NOMO-1 treated with dmso at 0.1 percent for 144 hours (cell line): ENCODE results near the gene TNP1.

ENCODE experiments used
- DNase-seq: peaks from one replicate; lab custom pipeline; 2025; ENCODE audit not compliant: unreplicated experiment; lab: John Stamatoyannopoulos, UW

Gene TNP1

DNA sequence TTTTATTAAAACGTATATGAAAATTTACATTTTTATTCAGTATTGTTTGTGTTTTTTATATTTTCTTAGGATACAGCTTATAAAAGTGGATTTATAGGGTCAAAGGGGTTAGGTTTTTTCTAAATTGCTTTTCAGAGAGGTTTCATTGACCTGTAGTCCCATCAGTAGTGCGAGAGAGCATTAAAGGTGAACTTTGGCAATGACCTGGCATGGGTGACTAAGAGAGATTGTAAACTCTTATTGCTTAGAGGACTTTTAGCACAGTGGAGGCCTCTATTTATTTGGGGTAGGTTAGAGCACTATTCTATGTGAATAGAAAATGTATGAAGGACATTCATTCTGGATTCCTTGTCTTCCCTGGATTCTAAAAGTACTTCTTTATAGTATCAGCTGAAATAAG lies 16.0 kb upstream of the TNP1 start:
- no peak for DNase-seq

GRCh38 chr2:216873573-216873972 lies 13.7 kb upstream of the TNP1 start:
- DNase-seq = peak; percentile 2

- DNase-seq = no peak
Observed at GRCh38 chr2:216872624-216873023, 12.8 kb upstream of the TNP1 start.

DNA sequence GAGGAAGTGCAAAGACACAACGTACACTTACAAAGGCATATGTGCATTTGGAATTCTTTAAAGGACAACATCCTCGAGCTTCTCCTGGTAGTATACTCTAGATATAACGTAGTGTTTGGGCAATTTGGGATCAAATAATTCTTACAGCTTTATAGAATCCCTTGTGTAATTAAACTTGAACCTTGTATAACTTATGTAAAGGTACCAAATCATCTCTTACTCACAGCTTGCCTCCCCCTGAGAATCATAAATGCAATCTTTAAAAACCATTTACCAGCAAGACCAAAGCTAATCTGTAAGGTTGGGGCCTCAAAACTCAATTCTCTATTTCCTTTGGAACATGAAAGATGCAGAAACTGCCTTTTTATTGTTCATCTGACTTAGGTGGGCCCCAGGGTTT lies 12.2 kb upstream of the TNP1 start:
- DNase-seq = no peak

GRCh38 chr2:216871333-216871934 lies 11.6 kb upstream of the TNP1 start:
- no peak for DNase-seq

DNA sequence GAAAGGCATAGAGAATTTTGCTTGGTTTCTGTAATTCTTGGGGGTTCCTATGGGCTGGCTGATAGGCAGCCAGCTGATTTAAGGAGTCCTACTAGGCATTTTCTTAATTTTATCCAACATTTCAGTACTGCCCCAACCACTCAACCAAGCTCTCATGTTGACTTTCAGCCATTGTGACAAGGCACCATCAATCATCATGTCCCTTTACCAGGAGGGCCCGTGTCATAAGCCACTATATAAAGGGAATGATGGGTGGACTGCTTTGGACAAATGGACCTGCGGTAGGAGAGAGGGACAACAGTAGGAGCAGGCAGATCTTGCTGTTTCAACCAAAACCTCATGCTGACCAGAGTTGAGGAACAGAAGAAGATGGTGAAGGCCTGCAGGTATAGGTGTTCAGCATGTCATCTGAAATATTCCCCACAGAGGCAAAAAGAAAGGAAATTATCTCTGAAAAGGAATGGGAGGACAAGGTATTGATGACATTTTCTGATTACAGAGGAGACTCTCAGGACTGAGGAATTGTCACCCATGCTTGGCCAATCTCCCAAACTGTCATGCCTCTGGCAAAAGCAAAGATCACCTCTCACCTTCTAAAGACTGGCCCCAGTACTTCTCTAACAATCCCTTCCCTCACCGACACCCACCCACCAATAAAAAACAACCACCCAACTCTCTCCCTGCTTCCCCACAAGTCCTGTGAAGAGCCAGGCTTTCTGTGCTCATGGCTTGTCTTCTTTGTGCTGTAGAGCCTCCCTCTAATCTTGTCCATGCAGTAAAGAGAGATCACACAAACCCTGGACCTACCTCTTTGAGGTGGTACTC lies 10.9 kb upstream of the TNP1 start:
- DNase-seq = no peak

- no peak for DNase-seq
Observed at GRCh38 chr2:216866515-216867095, 6.7 kb upstream of the TNP1 start.

DNA sequence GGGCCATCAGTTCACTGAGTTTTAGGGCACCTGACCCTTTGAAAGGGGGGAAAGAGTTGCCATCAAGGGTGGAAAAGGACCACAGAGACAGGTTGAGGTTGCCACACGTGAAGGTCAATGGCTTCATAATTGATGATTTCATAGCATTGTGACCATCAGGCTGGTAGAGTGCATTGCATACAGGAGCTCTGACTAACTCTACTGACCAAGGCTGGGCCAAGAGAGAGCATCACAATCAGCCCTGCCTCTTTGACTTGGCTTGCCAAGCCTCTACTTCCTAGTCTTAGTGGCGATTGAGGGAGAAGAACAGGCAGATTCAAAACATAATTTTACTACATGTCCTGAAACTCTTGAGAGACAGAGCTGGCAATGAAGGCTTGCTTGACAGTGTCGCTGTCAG lies 5.8 kb upstream of the TNP1 start:
- no peak for DNase-seq

GRCh38 chr2:216863946-216864345 lies 4.1 kb upstream of the TNP1 start:
- no peak for DNase-seq

DNA sequence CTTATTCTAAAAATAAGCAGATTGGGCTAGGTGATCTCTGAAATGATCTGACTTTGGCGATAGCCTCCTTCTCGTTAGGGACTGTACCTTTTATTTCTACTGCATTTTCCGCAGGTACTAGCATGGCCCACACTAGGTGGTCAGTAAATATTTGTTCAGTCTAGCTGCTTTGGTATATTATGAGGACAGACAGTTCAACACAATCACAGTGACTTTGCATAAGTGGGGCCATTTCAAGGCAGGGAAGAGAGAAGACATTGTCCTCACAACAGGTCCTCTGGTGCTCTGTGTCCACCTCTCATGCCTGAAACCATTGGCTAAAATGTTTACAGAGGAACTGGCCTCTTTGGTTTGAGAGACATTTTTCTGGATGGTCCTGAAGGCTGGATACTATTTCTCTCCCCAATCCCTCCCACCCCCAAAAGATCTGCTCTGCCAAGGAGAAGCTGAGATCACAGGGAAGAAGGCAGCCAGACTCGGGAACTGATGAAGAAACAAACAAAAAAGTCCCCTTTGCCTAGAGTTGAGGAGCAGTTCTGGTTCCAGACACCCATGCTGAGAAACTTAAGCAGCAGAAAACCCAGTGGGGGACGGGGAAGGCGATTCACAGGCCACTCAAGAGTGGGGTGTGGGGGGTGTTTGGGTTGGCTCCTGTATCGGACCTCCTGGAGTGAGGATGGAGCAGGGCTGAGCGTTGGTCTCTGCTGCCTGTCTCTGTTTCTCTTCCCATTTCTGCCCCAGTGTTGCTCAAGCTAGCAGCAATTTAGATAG lies 2.9 kb upstream of the TNP1 start:
- DNase-seq = no peak

GRCh38 chr2:216860426-216861137 lies 718 bp upstream of the TNP1 start:
- DNase-seq = no peak

GRCh38 chr2:216858312-216858711 lies 1.6 kb downstream of the TNP1 start:
- no peak for DNase-seq

- no peak for DNase-seq
Observed at GRCh38 chr2:216857131-216857550, 2.7 kb downstream of the TNP1 start.

DNA sequence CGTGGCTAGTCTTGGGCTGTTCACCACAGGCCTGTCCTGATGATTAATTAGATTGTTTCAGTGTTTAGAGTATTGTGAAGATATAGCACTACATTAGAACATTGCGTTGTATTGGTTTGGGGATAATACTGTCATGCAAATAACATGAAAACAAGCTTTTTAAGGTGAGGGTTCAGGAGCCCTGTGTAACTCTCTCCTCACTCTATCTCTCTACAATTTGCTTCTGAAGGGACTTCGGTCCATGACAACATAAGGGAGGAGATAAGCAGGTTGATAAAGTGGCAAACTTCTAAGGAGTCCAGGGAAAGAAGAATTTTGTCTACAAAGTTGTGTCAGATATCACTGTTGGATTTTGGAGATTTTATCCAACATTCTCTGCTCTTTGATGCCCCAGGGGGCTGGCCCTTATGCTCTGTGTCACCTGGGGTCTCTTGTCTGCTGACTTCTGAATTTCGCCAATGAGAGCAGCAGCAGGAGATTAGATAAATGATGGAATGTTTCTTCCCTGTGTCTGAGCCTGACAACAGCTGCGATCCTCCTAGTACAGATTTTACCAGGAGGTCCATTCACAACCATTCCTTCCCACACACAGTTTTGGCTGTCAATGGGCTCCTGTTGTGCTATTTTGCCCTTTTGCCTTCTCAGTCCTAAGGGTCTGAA lies 3.3 kb downstream of the TNP1 start:
- DNase-seq = no peak

- no peak for DNase-seq
Observed at GRCh38 chr2:216855605-216856004, 4.3 kb downstream of the TNP1 start.

DNA sequence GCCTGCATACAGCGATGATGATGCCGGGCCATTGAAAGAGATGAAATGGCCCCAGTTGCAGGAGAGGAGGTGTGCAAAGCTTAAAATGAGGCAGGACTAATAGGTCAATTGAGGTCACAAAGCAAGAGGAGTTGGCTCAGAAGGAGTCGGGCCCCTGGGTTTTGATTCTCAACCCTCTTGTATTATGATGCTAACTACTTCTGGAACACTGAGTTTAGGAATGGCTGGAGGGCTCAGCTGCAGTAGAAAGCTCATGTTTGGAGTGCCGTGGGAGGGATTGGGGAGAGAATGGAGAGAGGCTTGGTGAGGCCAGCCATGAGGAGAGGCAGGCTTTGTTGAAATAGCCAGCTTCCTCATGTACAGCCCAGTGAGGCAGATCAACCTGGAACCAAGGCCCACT lies 4.8 kb downstream of the TNP1 start:
- no peak for DNase-seq

DNA sequence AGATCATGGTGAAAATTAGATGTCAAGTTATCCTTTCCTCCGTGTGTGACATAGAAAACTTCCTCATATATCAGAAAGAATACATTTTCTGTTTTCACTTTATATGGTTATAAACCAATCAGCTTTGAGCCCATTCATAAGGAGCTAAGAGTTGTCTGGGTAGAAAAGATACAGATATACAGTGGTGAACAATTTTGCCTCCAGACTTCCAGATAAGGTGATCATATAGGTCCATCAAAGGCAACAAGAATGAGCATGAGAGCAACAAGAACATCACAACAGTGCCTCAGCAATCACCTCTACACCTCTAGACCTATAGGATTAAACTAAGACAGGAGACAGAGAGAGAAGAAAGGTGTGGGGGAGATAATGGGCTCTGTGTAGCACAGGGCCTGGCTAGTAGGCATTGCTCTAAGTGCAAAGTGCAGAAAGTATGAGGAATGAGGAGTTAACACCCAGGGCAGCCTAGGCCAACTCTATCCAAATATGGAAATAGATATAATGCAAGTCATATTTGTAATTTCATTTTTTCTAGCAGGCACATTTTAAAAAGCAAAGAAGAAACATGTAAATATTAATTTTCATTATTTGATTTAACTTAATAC lies 8.3 kb downstream of the TNP1 start:
- DNase-seq = no peak

DNA sequence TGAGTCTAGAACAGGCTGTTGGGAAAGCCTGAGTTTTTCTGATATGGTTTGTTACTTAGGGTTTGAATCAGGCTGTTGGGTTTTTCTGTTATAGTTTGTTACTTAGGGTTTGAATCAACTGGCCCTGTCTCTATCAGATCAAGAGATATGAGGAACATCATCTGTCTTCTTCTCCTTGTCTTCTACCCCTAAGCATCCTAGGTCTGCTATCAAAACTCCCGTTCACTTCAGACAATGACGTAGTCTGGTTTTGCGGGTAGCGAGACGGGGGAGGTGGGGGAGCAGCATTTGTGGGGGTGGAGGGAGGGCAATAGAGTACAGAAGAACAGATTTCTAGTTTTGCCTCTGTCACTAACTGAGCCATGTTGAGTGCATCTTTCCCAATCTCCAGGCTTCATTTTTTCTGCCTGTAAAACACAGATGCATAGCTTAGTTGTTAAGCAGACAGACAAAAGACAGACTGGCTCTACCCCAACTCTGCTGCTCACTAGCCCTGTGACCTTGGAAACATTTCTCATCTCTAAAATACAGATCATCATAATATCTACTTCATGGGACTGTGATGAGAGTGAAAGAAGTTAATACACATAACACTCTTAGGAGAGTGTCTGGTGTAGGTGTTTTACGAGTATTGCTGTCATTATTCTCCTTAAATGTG lies 9.1 kb downstream of the TNP1 start:
- no peak for DNase-seq

DNA sequence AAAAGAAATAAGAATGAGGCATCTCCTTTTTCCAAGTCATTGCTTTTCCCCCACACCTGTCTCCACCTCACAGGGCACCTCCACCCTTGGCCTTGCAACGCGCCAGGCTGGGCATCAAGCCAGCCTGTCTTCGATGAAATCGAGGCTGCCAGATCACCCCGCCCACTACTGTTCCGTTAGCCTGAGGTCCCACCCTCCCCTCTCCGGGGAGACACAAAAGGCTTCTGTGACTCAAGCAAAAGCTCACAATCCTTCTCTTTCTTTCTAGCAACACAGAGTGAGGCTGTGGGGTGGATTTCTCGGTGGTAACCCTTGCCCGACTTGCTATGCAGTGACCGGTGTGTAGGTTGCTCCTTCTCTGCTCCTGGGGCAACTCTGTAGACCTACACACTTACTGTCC lies 9.9 kb downstream of the TNP1 start:
- DNase-seq = no peak

DNA sequence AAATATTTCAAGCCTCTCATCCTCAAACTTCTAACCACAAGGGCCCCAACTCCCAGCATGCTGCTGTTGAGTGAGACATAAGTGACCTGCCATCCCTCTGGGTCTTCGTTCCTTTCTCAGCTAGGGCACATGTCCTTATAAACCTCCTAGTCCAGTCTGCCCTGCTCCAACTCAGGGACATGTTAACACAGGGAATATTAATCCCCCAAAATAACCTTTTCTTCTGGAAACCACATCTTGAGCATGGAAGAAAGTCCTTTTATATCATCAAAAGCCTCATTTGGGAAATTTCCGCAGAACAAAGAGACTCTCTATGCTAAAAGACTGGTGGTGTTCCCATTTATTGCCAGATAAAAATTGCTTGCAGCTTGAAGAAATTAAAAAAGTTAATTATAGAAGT lies 14.4 kb downstream of the TNP1 start:
- no peak for DNase-seq
